MCF 10A (cell line): ENCODE measurements around the gene ANKRD11. TPM values are rescaled to one million over a fixed set of nuclear protein-coding genes. Genes with fewer than 3 reads are reported as not detected.
"Not testable (repeated sequence)": the region's sequence is repeated elsewhere in the genome, so short reads cannot be mapped to it uniquely, and the experiment has no call there.

Experiments used
- BruUV-seq: library from RNA; stranded (reverse); fragments of 400-500 nt; replicated peaks from 2 replicates; lab custom pipeline; 2021; lab: Mats Ljungman, UMichigan
- CTCF ChIA-PET: fragments of 300-600 bp; sonication (Branson Sonifier 250); formaldehyde crosslinking; extraction: SDS; loops from one replicate; lab custom pipeline; 2021; ENCODE audit warnings: antibody characterized with exemption, inconsistent platforms; lab: Yijun Ruan, JAX
- POLR2A ChIA-PET: fragments of 300-600, 350-650 bp; sonication (Branson Sonifier 250); formaldehyde crosslinking; extraction: SDS; loops from one replicate; lab custom pipeline; 2020; ENCODE audit warnings: antibody characterized with exemption, inconsistent platforms; lab: Yijun Ruan, JAX
- DNase-seq: peaks from one replicate; pipeline ENCODE4 v3.0.0-alpha.2; 2018; ENCODE audit not compliant: unreplicated experiment
- H3K27ac Mint-ChIP-seq: one replicate; pipeline ENCODE4 v1.8.0; 2022; ENCODE audit warnings: mild to moderate bottlenecking, low read depth, mixed read lengths; ENCODE audit not compliant: unreplicated experiment
- H3K27me3 Mint-ChIP-seq: one replicate; pipeline ENCODE4 v1.8.0; 2022; ENCODE audit warnings: mixed read lengths; ENCODE audit not compliant: insufficient read depth, unreplicated experiment
- H3K36me3 Mint-ChIP-seq: one replicate; pipeline ENCODE4 v1.8.0; 2022; ENCODE audit warnings: mild to moderate bottlenecking, moderate library complexity, mixed read lengths; ENCODE audit not compliant: insufficient read depth, unreplicated experiment
- H3K4me1 Mint-ChIP-seq: one replicate; pipeline ENCODE4 v1.8.0; 2022; ENCODE audit warnings: mixed read lengths; ENCODE audit not compliant: insufficient read depth, unreplicated experiment
- H3K4me3 Mint-ChIP-seq: one replicate; pipeline ENCODE4 v1.8.0; 2022; ENCODE audit warnings: mild to moderate bottlenecking, moderate library complexity, mixed read lengths; ENCODE audit not compliant: unreplicated experiment
- H3K9me3 Mint-ChIP-seq: one replicate; pipeline ENCODE4 v1.8.0; 2022; ENCODE audit warnings: mixed read lengths; ENCODE audit not compliant: unreplicated experiment
- CTCF ChIP-seq: fragments of 200-600 bp; IDR thresholded peaks from one replicate; pipeline ENCODE4 v1.8.0; 2022; ENCODE audit warnings: antibody characterized with exemption, mild to moderate bottlenecking; ENCODE audit not compliant: unreplicated experiment
- intact Hi-C: fragments of 100-400 bp; cut with micrococcal nuclease; formaldehyde crosslinking; loops from 2 replicates; pipeline ENCODE4 v1.14.1; 2022
- total RNA-seq: library from RNA; stranded (reverse); gene quantifications from 2 replicates; pipeline ENCODE4 v1.2.3, GENCODE V29; 2022

The ANKRD11 gene
- total RNA-seq, 1 experiment from 2014 or later: 237 TPM

DNA sequence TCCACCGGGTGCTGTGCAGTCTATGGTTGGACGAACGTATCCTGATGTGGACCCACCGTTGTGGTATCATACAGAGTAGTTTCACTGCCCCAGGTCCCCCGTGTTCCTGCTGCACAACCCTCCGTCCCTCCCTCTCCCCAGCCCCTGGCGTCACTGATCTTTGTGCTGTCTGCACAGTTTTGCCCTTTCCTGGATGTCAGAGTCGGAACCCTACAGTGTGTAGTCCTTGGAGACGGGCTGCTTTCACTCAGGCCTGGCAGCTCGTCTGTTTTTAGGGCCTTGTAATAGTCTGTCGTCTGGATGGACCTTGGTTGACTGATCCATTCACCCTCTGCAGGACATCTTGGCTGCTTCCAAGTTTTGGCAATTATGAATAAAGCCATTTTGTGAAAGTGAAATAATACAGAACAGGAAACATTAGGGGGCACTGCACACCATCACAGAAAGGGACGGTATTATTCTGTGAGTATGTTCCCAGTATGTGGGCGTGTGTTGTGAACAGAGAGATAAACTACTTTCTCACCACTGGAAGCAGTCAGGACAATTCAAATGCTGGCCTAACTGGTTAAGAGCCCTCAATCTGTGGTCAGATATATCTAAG is 156.9 kb downstream of the ANKRD11 start:
- H3K4me3 Mint-ChIP-seq, H3K27me3 Mint-ChIP-seq, H3K9me3 Mint-ChIP-seq, BruUV-seq, H3K36me3 Mint-ChIP-seq: not testable (repeated sequence)
- Mint-ChIP-seq H3K27ac (peak overlapping the region; percentile 9), H3K4me1 (peaks cover 11% of the 10 kb centered on the region)
- peak; percentile 29 for TF ChIP-seq CTCF
- CTCF ChIA-PET: interaction anchor here (0.7 to 1.2 kb wide), 5 partner anchors 10 to 77 kb away, joined by 3 to 4 read pairs (median 3); no protein-coding TSS in a partner anchor
- POLR2A ChIA-PET: interaction anchor here (0.9 to 1.5 kb wide), 2 partner anchors 175 to 232 kb away, joined by 3 read pairs; no protein-coding TSS in a partner anchor
- DNase-seq: peak; percentile 62
- intact Hi-C loops: loop anchor here (2.0 kb wide), 1 partner anchor 175 kb away; the partner anchor contains the start of gene SPG7

DNA sequence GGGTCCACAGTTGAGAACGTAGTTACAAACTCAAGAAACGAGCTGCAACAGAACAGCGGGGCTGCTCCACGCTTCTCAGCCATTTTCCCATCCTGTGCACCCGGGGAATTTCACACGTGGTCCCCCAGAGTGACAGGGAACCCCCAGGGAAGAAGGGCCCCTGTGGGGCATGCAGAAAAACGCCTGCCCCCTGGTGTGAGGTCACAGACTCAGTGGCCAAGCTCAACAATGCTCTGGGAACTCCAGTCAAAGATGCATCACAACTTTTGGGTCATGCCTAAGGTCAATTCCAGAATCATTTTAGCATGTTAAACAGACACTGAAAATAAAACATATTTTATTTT is 157.5 kb downstream of the ANKRD11 start:
- Mint-ChIP-seq H3K4me3 (no peak overlapping the region), H3K4me1 (peaks cover 11% of the 10 kb centered on the region), H3K9me3 (no peaks in the 10 kb centered on the region), H3K27ac (peak overlapping the region; percentile 21), H3K36me3 (peaks cover 10% of the 10 kb centered on the region), H3K27me3 (no peaks in the 10 kb centered on the region)
- ChIA-PET CTCF (interaction anchor here (0.7 to 1.2 kb wide), 5 partner anchors 10 to 78 kb away, joined by 3 to 4 read pairs (median 3); no protein-coding TSS in a partner anchor), POLR2A (interaction anchor here (0.9 to 1.5 kb wide), 2 partner anchors 176 to 233 kb away, joined by 3 read pairs; no protein-coding TSS in a partner anchor)
- intact Hi-C loops: loop anchor here (2.0 kb wide), 1 partner anchor 176 kb away; the partner anchor contains the start of gene SPG7
- BruUV-seq: no TSS peak
- no peak for DNase-seq
- no peak for TF ChIP-seq CTCF

- H3K9me3 Mint-ChIP-seq: no peaks in the 10 kb centered on the region
- CTCF ChIA-PET: interaction anchor here (0.6 to 1.2 kb wide), 4 partner anchors 21 to 99 kb away, joined by 3 to 4 read pairs (median 3); no protein-coding TSS in a partner anchor
- intact Hi-C loops: loop anchor here (2.0 kb wide), 1 partner anchor 176 kb away; the partner anchor contains the start of gene SPG7
- H3K4me3 Mint-ChIP-seq: no peak overlapping the region
- H3K36me3 Mint-ChIP-seq: peaks cover 10% of the 10 kb centered on the region
- peaks cover 12% of the 10 kb centered on the region for H3K4me1 Mint-ChIP-seq
- no peaks in the 10 kb centered on the region for H3K27me3 Mint-ChIP-seq
- TF ChIP-seq CTCF: no peak
- peak overlapping the region; percentile 21 for H3K27ac Mint-ChIP-seq
- BruUV-seq: no TSS peak
- no peak for DNase-seq
- POLR2A ChIA-PET: interaction anchor here (0.7 to 1.5 kb wide), 3 partner anchors 123 to 233 kb away, joined by 3 to 4 read pairs (median 4); no protein-coding TSS in a partner anchor
Measured at GRCh38 chr16:89332243-89332901, 158.0 kb downstream of the ANKRD11 start.
